BJ (cell line): Measurements from ENCODE around the gene WDR31. TPM values are rescaled to one million over a fixed set of nuclear protein-coding genes. Genes with fewer than 3 reads are reported as not detected.
A peak's percentile ranks its signal among the peaks of the same experiment; 100 is the strongest.

ENCODE experiments used
- CTCF ChIA-PET: fragments of 350-600 bp; formaldehyde crosslinking; extraction: SDS; loops from one replicate; lab custom pipeline; 2021; ENCODE audit warnings: antibody characterized with exemption, inconsistent platforms; lab: Yijun Ruan, JAX
- POLR2A ChIA-PET: fragments of 300-600 bp; sonication (Branson Sonifier 250); formaldehyde crosslinking; extraction: SDS; loops from one replicate; lab custom pipeline; 2021; ENCODE audit warnings: antibody characterized with exemption; lab: Charles Lee
- DNase-seq: peaks from one replicate; pipeline ENCODE4 v3.0.0-alpha.2; 2011; ENCODE audit warnings: low read depth
- H3K27me3 ChIP-seq: 2 replicates; pipeline ENCODE4 v1.6.0; 2011; ENCODE audit warnings: low read length; ENCODE audit not compliant: control insufficient read depth, insufficient read depth
- H3K36me3 ChIP-seq: 2 replicates; pipeline ENCODE4 v1.5.1; 2011; ENCODE audit warnings: low read length; ENCODE audit not compliant: control insufficient read depth, insufficient read depth
- H3K4me3 ChIP-seq: 2 replicates; pipeline ENCODE4 v1.5.1; 2011; ENCODE audit warnings: low read depth, mild to moderate bottlenecking, control low read depth, low read length
- CTCF ChIP-seq: IDR thresholded peaks from 2 replicates; pipeline ENCODE4 v1.5.1; 2011; ENCODE audit warnings: low read depth, mild to moderate bottlenecking, control low read depth, inconsistent platforms, low read length, moderate library complexity; ENCODE audit not compliant: insufficient read depth
- polyA minus RNA-seq: library from RNA; depleted of rRNA, polyadenylated mRNA; stranded (reverse); fragments of >200 nt; gene quantifications from 2 replicates; pipeline ENCODE4 v1.2.3, GENCODE V29; 2011; rRNA and poly(A)+ RNA removed
- polyA plus RNA-seq: library from polyadenylated mRNA; depleted of rRNA; stranded (reverse); fragments of >200 nt; gene quantifications from 2 replicates; pipeline ENCODE4 v1.2.3, GENCODE V29; 2011; rRNA removed

WDR31 gene
- polyA plus RNA-seq (1.6 and 2.0 TPM in 2 replicates), polyA minus RNA-seq (1.9 and 8.6 TPM in 2 replicates)

GRCh38 chr9:113340011-113340699 is at the start of gene WDR31:
TSS of gene WDR31 (minus strand) at chr9:113340275. CDS start at chr9:113332022, 8,253 bp downstream.
- ChIA-PET CTCF (interaction anchor here (0.5 to 2.1 kb wide), 9 partner anchors 9 to 1457 kb away, joined by 3 to 7 read pairs (median 3); partner anchors contain the start of genes ALAD, BSPRY, CDC26 and PRPF4), POLR2A (interaction anchor here (0.7 to 1.2 kb wide), 2 partner anchors 61 to 255 kb away, joined by 3 read pairs; partner anchors contain the start of gene ALAD)

GRCh38 chr9:113389451-113389850 is 49.4 kb upstream of the WDR31 start:
- CTCF ChIA-PET, result no interaction called here
- DNase-seq, result no peak
- POLR2A ChIA-PET, result no interaction called here
- no peak overlapping the region for H3K4me3 ChIP-seq
- H3K27me3 ChIP-seq, result no peaks in the 10 kb centered on the region
- H3K36me3 ChIP-seq, result peaks cover 23% of the 10 kb centered on the region
- no peak for TF ChIP-seq CTCF

More at GRCh38 chr9:113340011-113340699, at the start of gene WDR31:
- DNase-seq, result peak; percentile 35
- H3K27me3 ChIP-seq, result no peaks in the 10 kb centered on the region
- H3K4me3 ChIP-seq, result peak within 1 kb of the TSS; percentile 72
- no peaks in the 10 kb centered on the region for H3K36me3 ChIP-seq
- no peak for TF ChIP-seq CTCF

- TF ChIP-seq CTCF, result no peak
- Histone ChIP-seq H3K27me3 (no peaks in the 10 kb centered on the region), H3K36me3 (peaks cover 23% of the 10 kb centered on the region), H3K4me3 (no peak overlapping the region)
- CTCF ChIA-PET, result interaction anchor here (1.0 kb wide), 1 partner anchor 10 kb away, joined by 4 read pairs; no protein-coding TSS in a partner anchor
- DNase-seq, result no peak
- POLR2A ChIA-PET, result no interaction called here
Measured at GRCh38 chr9:113388833-113389232, 48.8 kb upstream of the WDR31 start.

GRCh38 chr9:113387560-113388230 is 47.6 kb upstream of the WDR31 start:
- ChIA-PET CTCF (interaction anchor here (1.0 to 1.9 kb wide), 2 partner anchors 11 to 13 kb away, joined by 4 to 6 read pairs; partner anchors contain the start of gene ALAD), POLR2A (no interaction called here)
- Histone ChIP-seq H3K27me3 (no peaks in the 10 kb centered on the region), H3K36me3 (peaks cover 22% of the 10 kb centered on the region), H3K4me3 (no peak overlapping the region)
- no peak for TF ChIP-seq CTCF
- no peak for DNase-seq
